GM11168 (cell line): ENCODE measurements around the gene KRT40.

Experiments used
- in situ Hi-C: fragments of 300-500 bp; cut with MboI; formaldehyde crosslinking; loops from one replicate; pipeline ENCODE4 v1.12.0; 2022; ENCODE audit warnings: low sequenced_read_pairs; ENCODE audit not compliant: unreplicated experiment

Gene KRT40

GRCh38 chr17:40956401-40957254 is 27.5 kb downstream of the KRT40 start:
- in situ Hi-C loops, result no loop called here

- in situ Hi-C loops, result no loop called here
Measured at GRCh38 chr17:40953881-40954280, 30.2 kb downstream of the KRT40 start.

- in situ Hi-C loops, result no loop called here
Measured at GRCh38 chr17:40952661-40953060, 31.5 kb downstream of the KRT40 start.

- in situ Hi-C loops, result no loop called here
Measured at GRCh38 chr17:40952154-40952553, 32.0 kb downstream of the KRT40 start.

- in situ Hi-C loops, result no loop called here
Measured at GRCh38 chr17:40951011-40951622, 33.0 kb downstream of the KRT40 start.

GRCh38 chr17:40950176-40950575 is 34.0 kb downstream of the KRT40 start:
- in situ Hi-C loops, result no loop called here

- in situ Hi-C loops, result no loop called here
Measured at GRCh38 chr17:40949418-40949817, 34.7 kb downstream of the KRT40 start.

- in situ Hi-C loops, result no loop called here
Measured at GRCh38 chr17:40947929-40948328, 36.2 kb downstream of the KRT40 start.

- in situ Hi-C loops, result no loop called here
Measured at GRCh38 chr17:40945414-40945813, 38.7 kb downstream of the KRT40 start.

GRCh38 chr17:40944531-40944930 is 39.6 kb downstream of the KRT40 start:
- in situ Hi-C loops, result no loop called here

GRCh38 chr17:40942553-40942952 is 41.6 kb downstream of the KRT40 start:
- in situ Hi-C loops, result no loop called here

GRCh38 chr17:40940266-40940665 is 43.9 kb downstream of the KRT40 start:
- in situ Hi-C loops, result no loop called here

- in situ Hi-C loops, result no loop called here
Measured at GRCh38 chr17:40938981-40939380, 45.1 kb downstream of the KRT40 start.

- in situ Hi-C loops, result no loop called here
Measured at GRCh38 chr17:40937384-40937819, 46.7 kb downstream of the KRT40 start, which contains the start of gene KRT23. Gene KRT23 (minus strand): TSS chr17:40937646. CDS start chr17:40936603, 1,043 bp downstream.

- in situ Hi-C loops, result no loop called here
Measured at GRCh38 chr17:40936976-40937375, 47.1 kb downstream of the KRT40 start.

- in situ Hi-C loops, result no loop called here
Measured at GRCh38 chr17:40936437-40936971, 47.6 kb downstream of the KRT40 start.

GRCh38 chr17:40935624-40936023 is 48.5 kb downstream of the KRT40 start:
- in situ Hi-C loops, result no loop called here

GRCh38 chr17:40932608-40933007 is 51.5 kb downstream of the KRT40 start:
- in situ Hi-C loops, result no loop called here

- in situ Hi-C loops, result no loop called here
Measured at GRCh38 chr17:40931311-40931710, 52.8 kb downstream of the KRT40 start.
